ENCODE measurements around the gene MRAS.
A peak's percentile ranks its signal among the peaks of the same experiment; 100 is the strongest.

MRAS gene

DNA sequence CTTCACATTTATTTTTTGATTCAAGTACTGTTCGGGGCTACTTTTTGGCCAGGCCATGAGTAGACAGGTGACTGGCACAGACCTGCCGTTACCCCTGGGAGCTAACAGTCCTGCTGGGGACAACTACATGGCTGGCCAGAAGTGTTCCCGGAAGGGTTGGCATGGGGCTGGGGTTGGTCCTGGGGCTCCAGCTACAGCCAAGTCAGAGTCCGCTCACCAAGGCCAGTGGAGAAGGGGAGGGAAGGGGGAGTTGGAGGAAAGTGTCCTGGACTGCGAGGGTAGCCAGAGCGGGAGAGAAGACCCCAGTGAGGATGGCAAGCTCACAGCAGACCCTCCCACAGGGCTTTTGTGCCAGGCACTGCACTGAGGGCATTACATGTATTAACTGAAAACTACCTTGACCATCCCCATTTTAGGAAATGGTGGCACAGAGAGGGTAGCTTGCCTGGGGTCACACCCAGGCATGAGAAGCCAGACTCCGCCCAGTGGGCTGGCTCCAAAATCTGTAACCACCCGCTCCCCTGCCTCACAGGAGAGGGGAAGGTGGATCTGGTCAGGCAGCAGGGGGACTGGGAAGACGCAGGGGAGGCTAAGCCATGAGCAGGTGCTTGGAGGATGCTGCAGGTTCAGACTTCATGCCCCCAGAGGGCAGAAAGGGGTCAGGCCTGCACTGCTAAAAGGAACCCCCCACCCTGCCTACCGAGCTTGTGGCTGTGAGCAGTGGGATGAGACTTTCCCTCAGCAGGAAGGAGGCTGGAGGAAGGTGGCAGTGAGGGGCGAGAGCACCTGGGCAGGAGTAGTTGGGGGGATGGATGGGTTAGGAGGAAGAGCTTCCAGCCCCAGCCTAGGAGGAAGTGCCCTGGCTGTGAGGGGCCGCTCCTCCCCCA, 47.7 kb downstream of the MRAS start:
- TF ChIP-seq, protein P1, sequence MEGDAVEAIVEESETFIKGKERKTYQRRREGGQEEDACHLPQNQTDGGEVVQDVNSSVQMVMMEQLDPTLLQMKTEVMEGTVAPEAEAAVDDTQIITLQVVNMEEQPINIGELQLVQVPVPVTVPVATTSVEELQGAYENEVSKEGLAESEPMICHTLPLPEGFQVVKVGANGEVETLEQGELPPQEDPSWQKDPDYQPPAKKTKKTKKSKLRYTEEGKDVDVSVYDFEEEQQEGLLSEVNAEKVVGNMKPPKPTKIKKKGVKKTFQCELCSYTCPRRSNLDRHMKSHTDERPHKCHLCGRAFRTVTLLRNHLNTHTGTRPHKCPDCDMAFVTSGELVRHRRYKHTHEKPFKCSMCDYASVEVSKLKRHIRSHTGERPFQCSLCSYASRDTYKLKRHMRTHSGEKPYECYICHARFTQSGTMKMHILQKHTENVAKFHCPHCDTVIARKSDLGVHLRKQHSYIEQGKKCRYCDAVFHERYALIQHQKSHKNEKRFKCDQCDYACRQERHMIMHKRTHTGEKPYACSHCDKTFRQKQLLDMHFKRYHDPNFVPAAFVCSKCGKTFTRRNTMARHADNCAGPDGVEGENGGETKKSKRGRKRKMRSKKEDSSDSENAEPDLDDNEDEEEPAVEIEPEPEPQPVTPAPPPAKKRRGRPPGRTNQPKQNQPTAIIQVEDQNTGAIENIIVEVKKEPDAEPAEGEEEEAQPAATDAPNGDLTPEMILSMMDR (IDR thresholded peaks at IDR 0.05; ENCODE audit: low read depth, low read length), result no peak
- H3K4me3 ChIP-seq (replicated peaks in 1 of 2; ENCODE audit: low read depth in 2 of 2, low read length in 2 of 2), result no peak overlapping the region
- DNase-seq (ENCODE audit: low read depth in 2 of 2), result no peak

DNA sequence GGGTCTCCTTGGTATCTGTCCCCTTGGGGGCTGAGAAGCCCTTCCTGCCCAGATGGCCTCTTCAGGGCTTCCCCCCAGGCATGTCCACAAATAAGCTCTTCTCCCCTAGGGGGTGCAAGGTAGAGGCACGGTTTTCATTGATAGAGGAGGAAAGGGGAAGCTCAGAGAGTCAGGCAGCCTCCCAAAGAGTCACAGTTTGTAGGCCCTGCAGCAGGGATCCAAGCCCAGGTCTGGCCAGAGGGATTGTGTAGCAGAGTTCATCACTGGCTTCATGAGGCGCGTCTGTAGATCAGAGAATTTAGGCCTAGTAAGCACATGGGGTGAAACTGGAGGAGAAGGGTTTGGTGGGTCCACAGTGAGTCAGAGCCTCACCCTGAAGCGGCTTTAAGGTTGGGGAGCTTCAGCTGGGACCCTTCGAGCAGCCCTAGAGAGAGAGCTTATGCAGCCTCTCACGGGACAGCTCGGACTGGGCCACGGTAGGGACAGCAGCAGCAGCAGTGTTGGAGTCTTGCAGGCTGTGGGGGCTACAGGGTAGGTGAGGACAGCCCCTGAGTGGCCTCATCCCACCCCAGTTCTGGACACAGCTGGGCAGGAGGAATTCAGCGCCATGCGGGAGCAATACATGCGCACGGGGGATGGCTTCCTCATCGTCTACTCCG, 48.5 kb downstream of the MRAS start:
- H3K4me3 ChIP-seq (replicated peaks in 1 of 2; ENCODE audit: low read depth in 2 of 2, low read length in 2 of 2), result no peak overlapping the region
- DNase-seq (ENCODE audit: low read depth in 2 of 2), result no peak
- TF ChIP-seq, protein P1 (IDR thresholded peaks at IDR 0.05; ENCODE audit: low read depth, low read length), result no peak

DNA sequence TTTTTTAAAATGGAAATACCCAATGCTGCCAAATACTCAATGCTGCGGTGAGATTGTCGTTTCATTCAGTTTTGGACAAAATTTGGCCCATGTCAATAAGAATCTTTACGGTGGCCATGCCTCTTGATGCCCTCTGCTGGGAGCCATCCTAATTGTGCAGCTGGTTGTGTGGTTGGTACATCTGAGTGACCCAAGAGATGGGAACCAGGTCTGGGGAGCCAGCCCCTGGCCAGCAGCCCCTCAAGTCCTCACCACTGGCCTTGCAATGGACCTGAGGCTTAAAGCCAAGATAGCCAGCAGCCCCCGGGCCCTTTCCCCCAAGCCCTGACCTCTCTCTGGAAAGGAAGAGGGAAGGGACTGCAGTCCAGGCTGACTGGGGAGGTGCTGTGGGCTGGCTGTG, 49.6 kb downstream of the MRAS start:
- no peak for DNase-seq (ENCODE audit: low read depth in 2 of 2)
- TF ChIP-seq, protein P1 (IDR thresholded peaks at IDR 0.05; ENCODE audit: low read depth, low read length), result peak; percentile 5

DNA sequence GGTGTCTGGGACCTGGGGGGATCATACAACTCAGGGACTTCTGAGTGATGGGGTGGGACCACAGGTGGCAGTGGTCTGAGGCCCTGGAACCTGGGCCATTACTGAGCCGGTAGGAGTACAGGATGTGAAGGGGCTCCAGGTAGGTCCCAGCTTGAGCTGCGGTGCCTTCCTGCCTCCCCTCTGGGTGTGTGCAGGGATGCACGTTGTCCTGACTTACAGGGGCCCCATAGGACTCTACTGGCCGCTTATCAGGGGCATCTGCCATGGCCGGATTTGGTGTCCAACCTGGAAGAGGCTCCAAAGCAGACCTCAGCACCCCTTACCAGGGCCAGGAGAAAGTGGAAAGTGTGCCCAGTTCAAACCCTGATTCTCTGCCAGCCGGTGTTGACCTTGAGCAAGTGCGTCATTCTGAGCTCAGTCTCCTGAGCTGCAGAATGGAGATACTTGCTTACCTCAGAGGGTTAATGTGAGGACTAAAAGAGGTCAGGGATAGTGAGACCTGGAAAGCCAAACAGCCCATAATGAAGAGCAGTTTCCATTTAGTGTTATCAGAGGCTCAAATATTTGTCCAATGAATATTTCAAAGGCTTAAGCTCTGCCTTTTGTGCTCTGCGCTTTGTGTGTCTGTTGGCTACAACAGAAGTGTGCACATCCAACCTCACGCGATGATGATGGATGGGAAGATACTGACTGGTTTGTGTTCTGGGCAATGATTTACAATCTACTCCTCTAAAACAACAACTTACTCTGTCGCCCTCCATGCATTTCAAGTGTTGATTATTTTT, 50.6 kb downstream of the MRAS start:
- no peak for DNase-seq (ENCODE audit: low read depth in 2 of 2)
- TF ChIP-seq, protein P1 (IDR thresholded peaks at IDR 0.05; ENCODE audit: low read depth, low read length), result no peak
- H3K4me3 ChIP-seq (replicated peaks in 1 of 2; ENCODE audit: low read depth in 2 of 2, low read length in 2 of 2), result no peak overlapping the region

More for the DNA sequence above, 49.6 kb downstream of the MRAS start:
- no peak overlapping the region for H3K4me3 ChIP-seq (replicated peaks in 1 of 2; ENCODE audit: low read depth in 2 of 2, low read length in 2 of 2)

DNA sequence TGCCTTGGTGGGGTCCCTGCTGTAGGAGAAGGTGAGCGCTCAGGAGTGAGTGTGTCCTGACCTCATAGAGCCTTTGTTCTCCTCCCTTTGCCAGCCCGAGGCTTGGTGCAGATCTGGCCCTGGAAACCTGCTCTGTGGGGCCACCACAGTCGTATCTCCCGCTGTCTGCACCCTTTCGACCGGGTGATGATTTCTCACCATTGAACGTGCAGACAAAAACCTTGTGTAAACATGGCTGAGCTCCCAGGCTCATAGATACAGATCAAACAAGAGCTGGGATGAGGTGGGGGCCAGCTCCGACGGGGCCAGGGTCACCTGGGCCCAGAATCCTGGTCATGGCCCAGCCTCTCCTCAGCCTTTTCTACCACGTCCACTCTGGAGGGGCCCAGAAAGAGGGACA, 51.4 kb downstream of the MRAS start:
- TF ChIP-seq, protein P1 (IDR thresholded peaks at IDR 0.05; ENCODE audit: low read depth, low read length), result no peak
- DNase-seq (ENCODE audit: low read depth in 2 of 2), result no peak
- no peak overlapping the region for H3K4me3 ChIP-seq (replicated peaks in 1 of 2; ENCODE audit: low read depth in 2 of 2, low read length in 2 of 2)

DNA sequence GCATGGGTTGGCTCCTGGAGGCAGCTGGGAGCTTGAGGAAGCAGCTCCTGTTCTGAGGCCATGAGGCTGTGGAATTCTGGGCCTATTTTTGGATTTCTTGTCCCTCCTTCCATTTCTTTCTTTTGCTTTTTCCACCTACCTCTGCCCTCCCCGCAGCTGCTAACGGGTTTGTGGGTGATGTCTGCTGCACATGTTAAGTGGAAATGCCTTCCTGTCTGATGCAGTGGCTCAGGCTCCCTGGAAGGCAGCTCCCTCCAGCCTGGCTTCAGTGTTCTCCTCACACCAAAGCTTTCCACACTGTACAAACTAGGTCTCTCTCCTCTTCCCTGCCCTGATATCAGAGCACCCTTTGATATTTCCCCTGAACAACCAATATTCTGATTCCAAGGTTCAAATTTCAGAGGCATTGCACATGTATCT, 52.3 kb downstream of the MRAS start:
- H3K4me3 ChIP-seq (replicated peaks in 1 of 2; ENCODE audit: low read depth in 2 of 2, low read length in 2 of 2), result no peak overlapping the region
- TF ChIP-seq, protein P1 (IDR thresholded peaks at IDR 0.05; ENCODE audit: low read depth, low read length), result no peak
- no peak for DNase-seq (ENCODE audit: low read depth in 2 of 2)

Measured in cardiac fibroblast (primary cell).